Activated CD8-positive, alpha-beta memory T cell treated with anti-CD3 and anti-CD28 coated beads for 48 hours (primary cell): ENCODE data around the gene WDR70.
"Not testable (repeated sequence)": the region's sequence is repeated elsewhere in the genome, so short reads cannot be mapped to it uniquely, and the experiment has no call there.

Source experiments
- DNase-seq, 3 experiments: peaks; one replicate each; pipeline ENCODE4 v3.0.0-alpha.2; 2020; ENCODE audit warnings: low read depth in 2 of 3, low spot score in 2 of 3

The WDR70 gene

DNA sequence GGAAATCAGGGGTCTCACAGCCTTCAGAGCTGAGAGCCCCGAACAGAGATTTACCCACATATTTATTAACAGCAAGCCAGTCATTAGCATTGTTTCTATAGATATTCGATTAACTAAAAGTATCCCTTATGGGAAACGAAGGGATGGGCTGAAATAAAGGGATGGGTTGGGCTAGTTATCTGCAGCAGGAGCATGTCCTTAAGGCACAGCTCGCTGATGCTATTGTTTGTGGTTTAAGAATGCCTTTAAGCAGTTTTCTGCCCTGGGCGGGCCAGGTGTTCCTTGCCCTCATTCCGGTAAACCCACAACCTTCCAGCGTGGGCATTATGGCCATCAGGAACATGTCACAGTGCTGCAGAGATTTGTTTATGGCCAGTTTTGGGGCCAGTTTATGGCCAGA, 74.1 kb downstream of the WDR70 start:
- DNase-seq = not testable (repeated sequence)

DNA sequence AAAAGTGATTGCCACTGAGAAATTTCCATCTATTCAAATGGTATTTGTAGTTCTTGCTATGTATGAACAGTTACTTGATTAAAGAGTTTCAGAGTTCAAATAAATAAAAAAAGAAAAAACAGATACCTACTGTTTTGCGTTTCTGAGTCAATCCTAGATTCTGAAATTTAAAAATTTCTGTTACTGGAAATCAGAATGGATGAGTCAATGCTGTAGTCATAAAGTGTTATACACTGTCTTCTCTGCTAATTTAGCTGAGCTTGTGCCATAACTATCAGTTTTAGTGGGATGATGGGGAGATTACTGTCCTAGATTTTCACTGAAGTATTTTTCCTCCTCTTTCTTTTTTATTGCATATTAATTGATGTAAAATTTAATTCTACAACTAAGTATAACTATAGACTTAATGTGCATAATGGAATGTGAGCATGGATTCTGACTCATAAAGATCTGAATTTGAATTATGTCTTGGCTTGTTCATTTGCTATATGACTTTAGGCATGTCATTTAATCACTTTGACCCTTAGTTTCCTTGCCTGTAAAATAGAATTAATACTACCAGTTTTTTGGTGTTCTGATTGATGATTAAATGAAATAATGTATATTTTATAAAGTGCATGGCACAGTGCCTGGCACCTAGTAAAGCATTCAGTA, 75.4 kb downstream of the WDR70 start:
- DNase-seq = not testable (repeated sequence)

DNA sequence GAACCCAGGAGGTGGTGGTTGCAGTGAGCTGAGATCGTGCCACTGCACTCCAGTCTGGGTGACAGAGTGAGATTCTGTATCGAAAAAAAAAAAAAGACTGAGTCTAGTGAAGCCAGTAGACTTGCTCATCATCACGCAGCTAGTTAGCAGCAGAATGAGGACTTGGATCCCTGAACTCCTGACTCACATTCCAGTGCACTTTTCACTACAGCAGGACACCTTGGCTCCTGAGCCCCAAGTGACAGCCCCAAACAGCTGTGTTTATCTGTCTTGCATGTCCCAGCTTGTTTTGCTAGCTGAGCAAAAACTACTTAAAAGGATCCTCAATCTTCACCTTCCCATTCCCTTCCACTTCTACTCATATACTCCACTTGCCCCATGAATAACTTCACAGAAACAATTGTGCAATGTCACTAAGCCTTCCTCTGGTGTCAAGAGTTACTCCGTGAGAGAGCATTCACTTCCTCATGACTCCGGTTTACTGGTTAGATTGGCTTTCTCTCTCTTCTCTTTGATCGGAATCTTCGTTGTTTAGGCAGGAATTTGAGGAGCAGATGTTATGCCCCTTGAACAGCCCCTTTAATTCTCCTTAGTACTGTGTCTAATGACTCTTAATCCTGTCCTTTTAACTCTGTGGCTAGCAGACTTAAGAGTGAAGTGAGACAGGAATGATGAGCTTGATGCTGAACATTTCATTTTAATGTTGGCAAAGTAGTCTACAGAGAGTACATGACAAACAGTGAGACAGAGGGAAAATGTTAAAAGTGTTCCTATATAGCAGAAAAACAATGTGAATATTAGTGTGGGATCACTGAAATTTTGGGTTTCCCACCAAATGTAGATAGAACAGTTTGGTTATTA, 84.3 kb downstream of the WDR70 start:
- not testable (repeated sequence) for DNase-seq

DNA sequence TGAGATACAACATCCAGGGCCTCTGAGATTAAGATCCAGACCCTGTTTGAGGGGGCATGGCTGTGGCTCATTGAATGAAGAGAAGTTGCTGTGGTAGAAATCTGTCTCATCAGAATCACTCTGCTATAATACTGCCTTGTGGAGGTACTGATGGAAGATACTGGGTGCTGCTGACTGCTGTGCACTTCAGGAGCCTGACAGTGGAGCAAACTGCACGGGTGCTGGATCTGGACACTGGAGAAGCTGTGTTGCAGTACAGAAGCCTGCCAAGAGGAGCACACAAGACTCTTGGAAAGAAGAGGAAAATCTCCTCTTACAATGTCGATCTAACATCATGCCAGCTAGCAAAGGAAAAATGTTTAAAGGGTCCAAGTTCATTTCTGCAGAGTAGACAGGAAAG, 85.5 kb downstream of the WDR70 start:
- not testable (repeated sequence) for DNase-seq

DNA sequence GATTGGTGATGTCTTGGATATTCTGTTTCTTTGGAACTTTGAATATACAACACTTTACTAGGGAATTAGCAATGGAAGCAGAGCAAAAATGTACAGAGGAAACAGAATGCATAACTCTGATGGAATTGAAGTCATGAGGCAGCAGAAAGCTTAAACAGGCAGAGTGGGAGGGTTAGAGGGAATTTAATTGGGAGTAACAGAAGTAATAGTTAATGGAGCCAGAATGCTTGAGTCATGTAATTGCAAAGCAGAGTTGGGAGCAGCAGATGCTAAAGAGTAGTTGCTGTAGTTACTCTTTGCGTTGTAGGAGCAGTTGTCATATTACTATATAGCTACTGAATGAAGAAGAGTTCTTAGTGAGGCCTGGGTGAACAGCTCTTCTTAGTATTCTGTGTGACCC, 90.3 kb downstream of the WDR70 start:
- not testable (repeated sequence) for DNase-seq

DNA sequence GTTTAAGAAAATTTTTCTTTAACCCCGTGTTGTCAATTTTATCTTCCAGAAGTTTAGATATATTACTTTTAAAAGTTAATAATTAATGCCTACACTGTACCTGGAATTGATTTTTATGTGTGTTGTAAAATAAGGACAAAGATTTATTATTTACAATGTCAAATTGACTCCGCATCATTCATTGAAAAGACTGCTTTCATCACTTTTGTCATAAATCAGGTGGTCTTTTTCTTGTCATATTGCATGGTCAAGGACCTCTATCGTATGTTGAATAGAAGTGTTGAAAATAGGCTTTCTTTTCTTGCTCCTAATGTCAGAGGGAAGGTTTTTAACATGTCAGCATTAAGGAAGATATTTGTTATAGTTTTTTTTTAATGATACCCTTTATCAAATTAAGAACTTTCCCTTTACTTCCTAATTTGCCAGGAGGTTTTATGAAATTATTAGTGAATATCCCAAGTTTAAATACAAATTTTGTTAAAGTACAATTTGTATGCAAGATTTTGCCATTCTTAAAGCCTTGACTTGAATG, 92.6 kb downstream of the WDR70 start:
- DNase-seq = no peak

DNA sequence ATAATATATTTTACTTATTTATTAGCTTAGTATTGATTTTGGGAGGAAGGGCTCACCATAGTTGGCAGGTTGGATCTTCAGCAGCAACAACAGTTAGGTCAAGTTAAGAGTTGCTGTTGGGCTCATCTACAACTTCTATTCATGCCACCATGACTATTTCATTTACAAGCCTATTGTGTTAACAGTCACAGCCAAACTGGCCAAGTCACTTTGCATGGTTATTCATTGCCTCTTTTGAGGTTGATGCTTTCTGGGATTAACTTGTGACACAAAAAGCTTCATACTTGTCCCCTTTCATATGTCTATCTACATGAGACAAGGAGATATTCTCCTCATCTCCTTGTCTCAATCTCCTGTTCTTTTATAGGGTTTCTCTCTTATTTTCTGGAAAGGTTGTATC, 98.3 kb downstream of the WDR70 start:
- no peak for DNase-seq

DNA sequence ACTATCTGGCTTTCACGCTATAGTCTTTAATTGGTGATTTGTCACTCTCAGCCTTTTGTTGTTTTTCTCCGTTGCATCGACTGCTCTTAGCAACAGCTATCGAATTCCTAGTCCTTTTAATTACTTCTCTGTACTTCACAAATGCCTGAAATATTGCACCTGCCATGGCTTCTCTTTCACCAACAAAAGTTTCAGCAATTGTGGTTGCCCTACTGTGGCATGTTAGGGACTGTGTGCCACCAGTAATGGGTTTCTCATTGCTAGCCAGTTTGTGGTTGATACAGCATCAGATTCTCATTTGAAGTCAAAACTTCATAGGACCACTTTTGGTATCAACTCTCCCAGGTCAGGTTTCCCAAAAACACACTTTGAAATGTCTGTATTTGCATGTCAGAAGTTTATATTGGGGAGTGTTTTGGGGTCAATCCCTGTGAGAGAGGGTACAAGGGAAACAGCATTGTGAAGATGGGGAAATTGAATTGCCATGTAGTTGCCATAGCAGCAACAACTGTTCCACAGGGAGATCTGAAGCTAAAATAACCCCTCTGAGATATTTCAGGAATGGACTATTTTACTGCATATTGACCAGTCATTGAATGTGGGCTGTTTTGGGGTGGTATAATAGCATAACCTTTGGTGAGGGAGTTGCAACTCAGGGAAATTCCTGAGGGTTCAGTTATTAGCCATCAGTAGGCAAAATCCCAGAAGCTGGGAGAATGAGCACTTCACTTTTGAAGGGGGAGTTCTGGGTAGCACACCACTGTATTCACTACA, 99.2 kb downstream of the WDR70 start:
- DNase-seq = no peak

DNA sequence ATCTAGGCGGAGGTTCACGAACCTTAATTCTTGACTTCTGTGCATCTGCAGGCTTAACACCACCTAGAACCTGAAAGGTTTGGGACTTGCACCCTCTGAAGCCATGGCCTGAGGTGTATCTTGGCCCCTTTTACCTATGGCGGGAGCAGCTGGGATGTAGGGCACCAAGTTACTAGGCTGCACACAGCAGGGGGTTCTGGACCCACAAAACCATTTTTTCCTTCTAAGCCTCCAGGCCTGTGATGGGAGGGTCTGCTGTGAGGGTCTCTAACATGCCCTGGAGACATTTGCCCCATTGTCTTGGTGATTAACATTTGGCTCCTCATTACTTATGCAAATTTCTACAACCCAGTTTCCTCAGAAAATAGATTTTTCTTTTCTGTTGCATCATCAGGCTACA, 102.3 kb downstream of the WDR70 start:
- DNase-seq = not testable (repeated sequence)

DNA sequence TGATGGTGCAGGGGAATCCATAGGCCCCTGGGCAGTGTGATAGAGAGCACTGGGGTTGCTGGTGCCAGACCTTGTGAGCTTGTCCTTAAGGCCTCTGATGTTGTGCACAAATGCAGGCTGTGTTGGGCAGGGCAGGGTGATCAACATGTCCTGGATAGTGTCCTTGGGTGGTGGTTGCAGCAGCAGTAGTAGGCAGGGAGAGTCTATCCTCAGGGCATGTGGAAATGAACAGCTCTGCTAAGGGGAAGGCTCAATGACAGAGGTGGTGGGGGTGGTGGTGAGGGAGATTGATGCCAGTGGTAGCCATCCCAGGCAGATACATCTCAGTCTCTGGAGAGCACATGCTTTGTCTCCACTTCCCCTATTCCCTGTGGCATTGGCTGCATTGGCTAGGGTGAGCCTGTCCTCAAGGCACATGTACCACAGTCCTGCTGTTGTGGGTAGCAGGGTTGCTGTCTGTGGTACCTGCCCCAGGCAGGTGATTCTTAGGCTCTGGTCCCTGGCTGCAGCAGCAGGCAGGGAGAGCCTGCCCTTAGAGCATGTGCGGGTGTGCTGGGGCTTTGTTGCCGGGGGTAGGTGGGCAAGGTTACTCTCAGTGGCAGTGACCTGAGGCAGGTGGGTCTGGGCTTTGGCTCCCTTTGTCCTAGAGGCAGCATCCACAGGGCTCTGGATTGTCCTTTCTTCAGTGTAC, 111.1 kb downstream of the WDR70 start:
- DNase-seq = no peak

DNA sequence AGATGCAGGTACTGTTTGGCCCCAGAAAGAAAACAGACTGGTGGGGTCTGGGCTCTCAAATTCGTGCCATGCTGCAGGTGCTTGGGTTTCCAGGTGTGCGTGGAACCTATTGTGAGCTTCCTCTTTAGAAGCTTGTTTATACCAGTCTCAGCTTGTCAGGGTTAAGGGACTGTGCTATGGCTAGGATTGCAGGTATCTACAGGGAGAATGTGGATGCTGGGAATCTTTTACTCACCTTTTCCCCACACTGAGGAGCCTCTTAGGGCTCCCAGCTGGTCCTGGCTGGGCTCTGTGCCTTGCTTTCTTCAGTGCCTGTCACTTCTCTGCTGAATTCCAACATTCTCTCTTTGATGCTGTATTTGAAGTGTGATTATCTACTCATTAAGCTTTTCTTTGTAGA, 111.8 kb downstream of the WDR70 start:
- no peak for DNase-seq

DNA sequence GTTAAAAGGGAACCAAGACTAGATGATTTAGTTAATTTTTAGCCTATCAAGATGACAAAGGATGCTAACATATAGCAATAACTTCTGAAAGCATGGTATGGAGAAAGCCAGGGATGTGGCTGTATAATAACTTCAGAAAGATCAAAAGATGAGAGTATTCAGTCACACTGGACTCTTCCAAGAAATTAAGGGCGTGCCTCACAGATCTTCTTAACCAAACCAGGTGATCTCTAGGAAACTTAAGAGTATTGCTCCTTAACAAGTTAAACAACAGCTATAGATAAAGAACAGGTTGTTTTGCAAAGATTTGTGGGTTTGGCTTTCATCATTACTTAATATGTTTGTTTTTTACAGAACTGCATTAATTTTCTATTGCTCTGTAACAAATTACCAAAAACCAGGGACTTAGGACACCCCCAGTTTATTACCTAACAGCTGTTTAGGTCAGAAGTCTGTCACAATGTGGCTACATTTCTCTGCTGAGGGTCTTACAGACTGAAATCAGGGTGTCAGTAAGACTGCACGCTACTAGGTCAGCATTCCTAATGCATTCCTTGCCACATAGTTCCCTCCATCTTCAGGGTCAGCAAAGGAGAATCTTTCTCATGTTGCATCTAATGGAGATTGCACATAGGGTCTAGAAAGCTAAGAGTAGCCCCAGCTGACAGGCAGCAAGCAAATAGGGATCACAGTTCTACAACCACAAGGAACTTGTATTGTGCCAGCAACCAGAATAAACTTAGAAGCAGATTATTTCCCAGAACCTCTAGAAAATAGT, 113.8 kb downstream of the WDR70 start:
- no peak for DNase-seq

DNA sequence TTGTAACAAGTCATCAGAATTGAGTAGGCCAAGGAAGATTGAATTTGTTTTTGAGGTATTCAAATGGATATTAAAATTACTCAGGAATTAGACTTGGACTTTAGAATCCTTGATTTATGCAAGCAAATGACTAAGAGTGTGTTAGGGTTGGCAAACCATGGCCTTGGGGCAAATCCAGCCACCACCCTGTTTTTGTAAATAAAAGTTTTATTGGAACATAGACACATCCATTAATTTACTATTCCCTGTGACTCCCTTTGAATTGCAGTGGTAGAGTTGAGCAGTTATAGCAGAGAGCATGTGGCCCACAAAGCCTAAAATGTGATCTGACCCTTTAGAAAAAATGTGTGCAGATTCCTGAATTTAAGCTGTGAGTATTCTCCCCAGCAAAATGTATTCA, 115.6 kb downstream of the WDR70 start:
- DNase-seq = no peak

DNA sequence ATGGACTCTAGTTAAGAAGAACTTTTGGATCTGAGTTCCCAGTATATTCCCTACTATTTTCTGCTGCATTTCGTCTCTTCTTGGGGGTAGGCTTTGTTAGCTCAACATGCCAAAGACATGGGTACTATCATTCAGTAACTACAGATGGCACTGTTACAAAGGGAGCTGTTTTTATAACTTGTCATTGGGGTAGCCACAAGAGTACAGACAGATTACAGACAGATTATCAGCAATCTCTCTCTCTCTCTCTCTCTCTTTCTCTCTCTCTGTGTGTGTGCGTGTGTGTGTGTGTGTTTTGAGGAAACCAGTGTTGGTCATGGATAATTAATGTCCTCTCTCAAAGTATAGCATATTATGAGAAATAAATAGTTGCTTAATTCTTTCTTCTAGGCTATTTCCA, 116.1 kb downstream of the WDR70 start:
- DNase-seq = no peak

DNA sequence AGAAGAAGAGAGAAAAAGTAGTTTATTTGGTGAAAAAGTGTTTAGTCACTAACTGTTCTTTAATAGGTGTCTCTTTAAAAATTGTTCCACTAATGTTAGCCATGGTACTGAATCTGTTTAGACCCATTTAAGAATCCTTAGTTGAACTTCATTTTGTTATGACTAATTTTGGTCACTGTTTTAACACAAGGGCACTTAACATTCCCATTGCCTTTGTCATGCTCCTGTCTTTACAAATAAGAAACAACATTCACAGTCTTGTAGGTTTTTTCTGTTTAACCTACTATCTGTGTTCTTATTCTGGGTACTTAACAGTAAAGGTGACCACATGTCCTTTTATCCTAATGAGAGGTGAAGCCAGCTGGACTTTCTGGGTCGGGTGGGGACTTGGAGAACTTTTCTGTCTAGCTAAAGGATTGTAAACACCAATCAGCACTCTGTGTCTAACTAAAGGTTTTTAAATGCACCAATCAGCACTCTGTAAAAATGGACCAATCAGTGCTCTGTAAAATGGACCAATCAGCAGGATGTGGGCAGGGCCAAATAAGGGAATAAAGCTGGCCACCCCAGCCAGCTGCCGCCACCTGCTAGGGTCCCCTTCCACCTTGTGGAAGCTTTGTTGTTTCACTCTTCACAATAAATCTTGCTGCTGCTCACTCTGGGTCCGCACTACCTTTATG, 116.7 kb downstream of the WDR70 start:
- DNase-seq = no peak

DNA sequence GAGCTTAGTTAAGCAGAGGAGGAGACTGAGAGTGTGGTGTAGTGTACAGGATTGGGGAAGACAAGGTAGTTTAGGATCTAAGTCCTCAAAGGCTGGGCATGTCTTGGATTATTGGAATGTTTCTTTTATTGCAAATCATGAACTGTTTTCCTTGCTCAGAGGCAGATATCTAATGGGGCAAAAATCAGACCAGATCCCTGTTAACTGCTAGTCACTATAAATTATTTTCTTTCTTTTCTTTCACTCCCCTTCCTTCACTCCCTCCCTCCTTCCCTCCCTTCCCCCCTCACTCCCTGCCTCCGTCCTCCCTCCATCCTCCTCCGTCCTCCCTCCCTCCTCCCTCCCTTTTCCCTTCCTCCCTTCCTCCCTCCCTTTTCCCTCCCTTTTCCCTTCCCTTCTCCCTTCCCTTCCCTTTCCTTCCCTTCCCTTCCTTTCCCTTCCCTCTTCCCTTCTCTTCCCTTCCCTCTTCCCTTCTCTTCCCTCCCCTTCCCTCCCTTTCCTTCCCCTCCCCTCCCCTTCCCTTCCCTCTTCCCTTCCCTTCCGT, 117.9 kb downstream of the WDR70 start:
- no peak for DNase-seq

DNA sequence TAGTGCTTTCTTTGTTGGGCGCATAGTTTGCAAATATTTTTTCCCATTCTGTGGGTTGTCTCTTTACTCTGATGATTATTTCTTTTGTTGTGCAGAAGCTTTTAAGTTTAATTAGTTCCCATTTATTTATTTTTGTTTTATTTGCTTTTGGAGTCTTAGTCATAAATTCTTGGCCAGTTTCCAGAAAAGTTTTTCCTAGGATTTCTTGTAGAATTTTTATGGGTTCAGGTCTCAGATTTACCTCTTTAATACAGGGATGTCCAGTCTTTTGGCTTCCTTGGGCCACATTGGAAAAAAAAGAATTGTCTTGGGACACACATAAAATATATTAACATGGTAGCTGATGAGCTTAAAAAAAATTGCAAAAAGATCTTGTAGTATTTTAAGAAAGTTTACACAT, 122.0 kb downstream of the WDR70 start:
- no peak for DNase-seq

DNA sequence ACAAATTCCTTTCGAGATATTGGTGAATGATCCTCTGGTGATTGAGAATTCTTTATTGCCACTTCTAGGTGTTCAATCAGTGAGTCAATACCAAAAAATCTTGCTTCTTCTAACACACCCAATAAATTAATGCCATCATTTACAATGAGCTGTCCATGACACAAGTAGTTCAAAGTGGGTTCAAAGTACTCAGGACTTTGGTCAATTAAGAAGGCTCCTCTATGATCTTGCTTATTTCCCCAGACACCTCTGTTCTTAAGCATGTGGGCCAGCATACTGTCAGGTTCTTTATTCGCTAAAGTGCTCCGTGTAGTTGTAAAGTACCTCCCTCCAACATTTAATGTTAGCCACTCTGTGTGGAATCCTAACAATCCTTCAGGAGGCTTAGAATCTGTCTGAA, 127.1 kb downstream of the WDR70 start:
- no peak for DNase-seq

DNA sequence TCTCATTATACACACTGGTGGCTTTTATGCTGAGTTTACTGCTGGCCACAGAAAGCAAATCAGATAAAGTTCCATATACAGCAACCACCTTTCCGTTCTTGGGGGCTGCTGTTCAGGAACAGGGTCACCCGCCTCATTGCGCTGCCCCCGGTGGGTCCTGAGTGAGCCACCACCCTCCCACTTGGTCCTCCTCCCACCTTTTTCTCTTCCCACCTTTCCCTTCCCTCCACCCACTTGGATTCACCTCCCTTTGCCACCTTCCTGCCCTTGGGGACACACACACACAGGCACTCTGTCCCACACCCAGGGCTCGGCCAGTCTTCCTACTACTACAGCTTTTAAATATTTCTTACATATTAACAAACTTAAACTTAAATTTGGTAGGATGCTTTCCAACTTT, 127.6 kb downstream of the WDR70 start:
- DNase-seq = no peak
